Mesothelial cell of epicardium (in vitro differentiated cells): ENCODE results near the gene TMEM92. TPM values are rescaled to one million over a fixed set of nuclear protein-coding genes. Genes with fewer than 3 reads are reported as not detected.

ENCODE experiments used
- DNase-seq, 2 experiments: peaks; one replicate each; pipeline ENCODE4 v3.0.0; 2021; ENCODE audit warnings: low spot score in 2 of 2; ENCODE audit not compliant: unreplicated experiment in 2 of 2
- H3K27ac Mint-ChIP-seq: 2 replicates; pipeline ENCODE4 v1.8.0; 2021; ENCODE audit warnings: mixed read lengths
- H3K27me3 Mint-ChIP-seq: 2 replicates; pipeline ENCODE4 v1.8.0; 2021; ENCODE audit warnings: low read depth, mixed read lengths
- H3K36me3 Mint-ChIP-seq: 2 replicates; pipeline ENCODE4 v1.8.0; 2021; ENCODE audit warnings: mixed read lengths
- H3K4me1 Mint-ChIP-seq: 2 replicates; pipeline ENCODE4 v1.8.0; 2021; ENCODE audit warnings: mixed read lengths
- H3K4me3 Mint-ChIP-seq: 2 replicates; pipeline ENCODE4 v1.8.0; 2021; ENCODE audit warnings: mild to moderate bottlenecking, moderate library complexity, mixed read lengths
- H3K9me3 Mint-ChIP-seq: 2 replicates; pipeline ENCODE4 v1.8.0; 2021; ENCODE audit warnings: mixed read lengths
- CTCF ChIP-seq: fragments of 200-600 bp; sonication (generic); IDR thresholded peaks from one replicate; pipeline ENCODE4 v1.5.0; 2021; ENCODE audit warnings: antibody characterized with exemption; ENCODE audit not compliant: unreplicated experiment
- total RNA-seq: library from RNA; stranded (reverse); gene quantifications from 3 replicates; pipeline ENCODE4 v1.2.1, GENCODE V29; 2021

Gene TMEM92
- total RNA-seq, 1 donor from 2014 or later, result 2.7 TPM

DNA sequence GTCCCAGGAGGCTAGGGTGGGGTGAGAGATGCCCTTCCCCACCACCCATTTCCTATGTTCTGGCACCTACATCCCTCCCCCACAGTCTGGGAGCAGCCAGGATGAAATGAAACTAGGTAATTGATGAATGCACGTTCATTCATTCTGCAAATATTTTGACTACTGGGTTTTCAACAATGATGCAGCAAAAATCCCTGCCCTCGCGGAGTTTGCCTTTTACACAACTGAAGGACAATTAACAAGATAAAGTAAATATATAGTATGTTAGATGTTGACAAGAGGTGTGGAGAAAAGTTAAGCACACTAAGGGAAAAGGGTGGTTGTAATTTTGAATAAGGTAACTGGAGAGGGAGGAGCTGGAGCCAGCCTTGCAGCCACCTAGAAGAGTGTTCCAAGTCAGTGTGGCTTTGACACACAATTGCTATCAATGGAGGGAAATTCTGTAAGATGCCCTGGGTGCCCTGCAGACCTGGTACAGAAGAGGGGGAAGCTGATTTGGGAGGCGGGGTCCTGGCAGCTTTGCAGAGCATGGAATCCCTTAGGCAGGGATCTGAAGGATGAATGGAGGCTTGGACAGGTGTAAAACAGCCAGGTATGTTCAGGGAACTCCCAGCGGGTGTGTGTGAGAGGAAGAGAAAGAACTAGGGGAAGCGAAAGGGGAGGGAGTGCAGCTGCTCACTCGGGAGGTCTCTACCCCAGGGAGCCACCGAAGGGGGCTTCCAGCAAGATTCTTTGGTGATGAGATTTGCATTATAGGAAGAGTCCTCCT lies 2.5 kb downstream of the TMEM92 start:
- peaks cover 38% of the 10 kb centered on the region for H3K4me1 Mint-ChIP-seq
- H3K36me3 Mint-ChIP-seq, result no peaks in the 10 kb centered on the region
- H3K9me3 Mint-ChIP-seq, result no peaks in the 10 kb centered on the region
- peaks cover 1% of the 10 kb centered on the region for H3K27me3 Mint-ChIP-seq
- no peak for TF ChIP-seq CTCF
- H3K27ac Mint-ChIP-seq, result no peak overlapping the region
- DNase-seq, result no peak
- H3K4me3 Mint-ChIP-seq, result no peak overlapping the region

GRCh38 chr17:50277357-50277754 lies 3.1 kb downstream of the TMEM92 start:
- H3K27ac Mint-ChIP-seq, result no peak overlapping the region
- peaks cover 34% of the 10 kb centered on the region for H3K4me1 Mint-ChIP-seq
- no peak for DNase-seq
- no peak for TF ChIP-seq CTCF
- no peak overlapping the region for H3K4me3 Mint-ChIP-seq
- no peaks in the 10 kb centered on the region for H3K9me3 Mint-ChIP-seq
- H3K27me3 Mint-ChIP-seq, result peaks cover 1% of the 10 kb centered on the region
- H3K36me3 Mint-ChIP-seq, result no peaks in the 10 kb centered on the region

GRCh38 chr17:50278526-50279180 lies 4.4 kb downstream of the TMEM92 start:
- H3K27ac Mint-ChIP-seq, result no peak overlapping the region

GRCh38 chr17:50279181-50279526 lies 4.9 kb downstream of the TMEM92 start:
- H3K4me3 Mint-ChIP-seq, result no peak overlapping the region
- H3K9me3 Mint-ChIP-seq, result no peaks in the 10 kb centered on the region
- peaks cover 25% of the 10 kb centered on the region for H3K4me1 Mint-ChIP-seq
- no peak for DNase-seq
- no peaks in the 10 kb centered on the region for H3K36me3 Mint-ChIP-seq
- H3K27me3 Mint-ChIP-seq, result peaks cover 1% of the 10 kb centered on the region
- no peak overlapping the region for H3K27ac Mint-ChIP-seq
- no peak for TF ChIP-seq CTCF

More at GRCh38 chr17:50278526-50279180, 4.4 kb downstream of the TMEM92 start:
- peaks cover 26% of the 10 kb centered on the region for H3K4me1 Mint-ChIP-seq
- no peaks in the 10 kb centered on the region for H3K36me3 Mint-ChIP-seq
- H3K27me3 Mint-ChIP-seq, result peaks cover 1% of the 10 kb centered on the region
- no peaks in the 10 kb centered on the region for H3K9me3 Mint-ChIP-seq
- no peak for TF ChIP-seq CTCF
- H3K4me3 Mint-ChIP-seq, result no peak overlapping the region
- DNase-seq, result no peak

DNA sequence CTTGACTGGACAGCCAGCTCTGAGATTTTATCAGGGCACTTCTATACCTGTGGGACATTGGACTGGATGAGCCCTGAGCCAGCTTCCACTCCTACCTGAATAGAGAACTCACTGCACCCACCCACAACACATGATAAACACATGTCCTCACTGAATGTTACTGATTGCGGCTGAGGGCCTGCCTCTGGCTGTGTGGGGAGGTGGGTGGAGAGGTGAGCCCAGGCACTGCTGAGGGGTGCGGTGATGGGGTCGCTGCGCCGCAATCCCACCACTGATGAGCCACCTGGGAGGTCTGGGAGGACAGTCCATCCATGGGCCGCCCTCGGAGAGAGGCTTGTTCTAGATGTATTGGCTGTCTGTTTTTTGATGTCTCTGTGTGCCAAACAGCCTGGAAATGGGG lies 5.4 kb downstream of the TMEM92 start:
- Mint-ChIP-seq H3K27me3 (no peaks in the 10 kb centered on the region), H3K27ac (no peak overlapping the region), H3K4me3 (no peak overlapping the region), H3K4me1 (peaks cover 20% of the 10 kb centered on the region), H3K9me3 (no peaks in the 10 kb centered on the region), H3K36me3 (no peaks in the 10 kb centered on the region)
- DNase-seq, result no peak
- TF ChIP-seq CTCF, result no peak
